H9 (cell line): ENCODE data around the gene P4HB. TPM values are rescaled to one million over a fixed set of nuclear protein-coding genes. Genes with fewer than 3 reads are reported as not detected.

Experiments used
- DNase-seq: peaks from one replicate; pipeline ENCODE4 v3.0.0-alpha.2; 2017
- H2AFZ ChIP-seq: one replicate; pipeline ENCODE4 v1.6.1; 2013; ENCODE audit warnings: mild to moderate bottlenecking, low read length, control low read depth, moderate library complexity
- H2AK5ac ChIP-seq: 2 replicates; pipeline ENCODE4 v1.6.1; 2013; ENCODE audit warnings: low read length, control low read depth, mixed read lengths; ENCODE audit not compliant: insufficient read length
- H2BK120ac ChIP-seq: one replicate; pipeline ENCODE4 v1.6.1; 2013; ENCODE audit warnings: low read depth, mild to moderate bottlenecking, low read length, control low read depth, inconsistent platforms; ENCODE audit not compliant: poor library complexity, severe bottlenecking
- H2BK12ac ChIP-seq: 2 replicates; pipeline ENCODE4 v1.6.1; 2013; ENCODE audit warnings: low read length, control low read depth, mixed read lengths, low read depth; ENCODE audit not compliant: insufficient read length
- H2BK15ac ChIP-seq: 2 replicates; pipeline ENCODE4 v1.6.1; 2013; ENCODE audit warnings: low read depth, low read length, control low read depth
- H2BK20ac ChIP-seq: one replicate; pipeline ENCODE4 v1.6.1; 2013; ENCODE audit warnings: low read depth, mild to moderate bottlenecking, low read length, control low read depth, inconsistent platforms; ENCODE audit not compliant: poor library complexity, severe bottlenecking
- H2BK5ac ChIP-seq: 2 replicates; pipeline ENCODE4 v1.6.1; 2013; ENCODE audit warnings: low read length, control low read depth, mixed read lengths; ENCODE audit not compliant: insufficient read length
- H3K14ac ChIP-seq: 2 replicates; pipeline ENCODE4 v1.6.1; 2013; ENCODE audit warnings: low read length, control low read depth; ENCODE audit not compliant: insufficient read depth
- H3K18ac ChIP-seq: 2 replicates; pipeline ENCODE4 v1.6.1; 2013; ENCODE audit warnings: low read depth, mild to moderate bottlenecking, mixed read lengths, low read length, control low read depth; ENCODE audit not compliant: insufficient read length
- H3K23ac ChIP-seq: 2 replicates; pipeline ENCODE4 v1.6.1; 2013; ENCODE audit warnings: low read length, control low read depth, mixed read lengths, low read depth; ENCODE audit not compliant: insufficient read length
- H3K23me2 ChIP-seq: 2 replicates; pipeline ENCODE4 v1.6.1; 2013; ENCODE audit warnings: low read depth, mild to moderate bottlenecking, mixed read lengths, low read length, control low read depth; ENCODE audit not compliant: insufficient read length, poor library complexity, severe bottlenecking
- H3K27ac ChIP-seq: 2 replicates; pipeline ENCODE4 v1.5.1; 2013; ENCODE audit warnings: low read length, control low read depth, mixed read lengths, low read depth; ENCODE audit not compliant: insufficient read length
- H3K27me3 ChIP-seq: 2 replicates; pipeline ENCODE4 v1.6.1; 2013; ENCODE audit warnings: low read length, control low read depth, inconsistent platforms; ENCODE audit not compliant: insufficient read depth
- H3K4ac ChIP-seq: 2 replicates; pipeline ENCODE4 v1.6.1; 2013; ENCODE audit warnings: low read depth, mild to moderate bottlenecking, control low read depth, inconsistent platforms, low read length, moderate library complexity
- H3K4me1 ChIP-seq: 2 replicates; pipeline ENCODE4 v1.6.1; 2013; ENCODE audit warnings: low read length, control low read depth, inconsistent platforms; ENCODE audit not compliant: insufficient read depth
- H3K4me2 ChIP-seq: 2 replicates; pipeline ENCODE4 v1.6.1; 2013; ENCODE audit warnings: low read length, control low read depth, mixed read lengths; ENCODE audit not compliant: insufficient read length, insufficient read depth
- H3K56ac ChIP-seq: 2 replicates; pipeline ENCODE4 v1.6.1; 2013; ENCODE audit warnings: low read depth, mild to moderate bottlenecking, mixed read lengths, low read length, control low read depth; ENCODE audit not compliant: insufficient read length
- H3K79me1 ChIP-seq: 2 replicates; pipeline ENCODE4 v1.6.1; 2013; ENCODE audit warnings: low read depth, mild to moderate bottlenecking, moderate library complexity, low read length, control low read depth, inconsistent platforms; ENCODE audit not compliant: insufficient read depth, poor library complexity, severe bottlenecking
- H3K79me2 ChIP-seq: 2 replicates; pipeline ENCODE4 v1.6.1; 2013; ENCODE audit warnings: low read length, control low read depth, inconsistent platforms; ENCODE audit not compliant: insufficient read depth
- H3K9ac ChIP-seq: 2 replicates; pipeline ENCODE4 v1.6.1; 2013; ENCODE audit warnings: low read length, control low read depth, mixed read lengths; ENCODE audit not compliant: insufficient read length; ENCODE audit errors: extremely low read depth
- H3K9me3 ChIP-seq: one replicate; pipeline ENCODE4 v1.6.1; 2013; ENCODE audit warnings: low read depth, low read length, inconsistent platforms; ENCODE audit not compliant: control insufficient read depth
- H3T11ph ChIP-seq: one replicate; pipeline ENCODE4 v1.6.1; 2013; ENCODE audit warnings: mild to moderate bottlenecking, low read length, control low read depth, inconsistent platforms
- H4K20me1 ChIP-seq: one replicate; pipeline ENCODE4 v1.6.1; 2013; ENCODE audit not compliant: control insufficient read depth, insufficient read length, insufficient read depth
- H4K5ac ChIP-seq: 2 replicates; pipeline ENCODE4 v1.6.1; 2013; ENCODE audit warnings: low read depth, mild to moderate bottlenecking, mixed read lengths, low read length, control low read depth; ENCODE audit not compliant: insufficient read length
- H4K8ac ChIP-seq: replicated peaks from 2 replicates; pipeline ENCODE4 v1.6.1; 2013; ENCODE audit warnings: low read length, control low read depth, mixed read lengths, low read depth; ENCODE audit not compliant: insufficient read length
- H4K91ac ChIP-seq: 2 replicates; pipeline ENCODE4 v1.6.1; 2013; ENCODE audit warnings: low read depth, mild to moderate bottlenecking, moderate library complexity, mixed read lengths, low read length, control low read depth; ENCODE audit not compliant: insufficient read length
- H3K27ac Mint-ChIP-seq, 3 experiments: 2 replicates in 2 of 3; 3 replicates in 1 of 3; pipeline ENCODE4 v1.8.0; 2020 to 2021; ENCODE audit warnings: mixed read lengths in 3 of 3, mild to moderate bottlenecking in 1 of 3, moderate library complexity in 1 of 3
- H3K27me3 Mint-ChIP-seq: 2 replicates; pipeline ENCODE4 v1.8.0; 2021; ENCODE audit warnings: low read depth, mild to moderate bottlenecking, moderate library complexity, mixed read lengths
- H3K36me3 Mint-ChIP-seq, 3 experiments: 2 replicates in 2 of 3; 3 replicates in 1 of 3; pipeline ENCODE4 v1.8.0; 2020 to 2021; ENCODE audit warnings: low read depth in 3 of 3, mixed read lengths in 3 of 3; ENCODE audit not compliant: insufficient read depth in 1 of 3
- H3K4me1 Mint-ChIP-seq, 2 experiments: 2 replicates each; pipeline ENCODE4 v1.8.0; 2020; ENCODE audit warnings: mixed read lengths in 2 of 2
- H3K4me3 Mint-ChIP-seq, 2 experiments: 2 replicates in 1 of 2; 3 replicates in 1 of 2; pipeline ENCODE4 v1.8.0; 2020 to 2021; ENCODE audit warnings: mild to moderate bottlenecking in 2 of 2, mixed read lengths in 2 of 2, moderate library complexity in 1 of 2
- H3K9me3 Mint-ChIP-seq, 2 experiments: 2 replicates in 1 of 2; 3 replicates in 1 of 2; pipeline ENCODE4 v1.8.0; 2020; ENCODE audit warnings: mild to moderate bottlenecking in 2 of 2, mixed read lengths in 2 of 2, moderate library complexity in 1 of 2
- WGBS: extraction: QIAGEN DNeasy Blood & Tissue Kit; methylation state at CpG from one replicate; pipeline ENCODE4 v1.1.7; 2013; ENCODE audit warnings: missing lambda C conversion rate, low lambda C conversion rate, mixed read lengths; ENCODE audit not compliant: insufficient read length; ENCODE audit errors: extremely low coverage; 5-methylcytosine and 5-hydroxymethylcytosine counted together
- total RNA-seq: library from RNA; stranded (reverse); gene quantifications from 2 replicates; pipeline ENCODE4 v1.2.1, GENCODE V29; 2021
- TF ChIP-seq, protein P1 (sequence below): fragments of 200-600 bp; sonication (generic); conservative IDR thresholded peaks from 3 replicates; pipeline ENCODE4 v1.8.0; 2021; ENCODE audit warnings: antibody characterized with exemption, mild to moderate bottlenecking

Gene P4HB
- total RNA-seq, 1 experiment from 2014 or later = 366 TPM

DNA sequence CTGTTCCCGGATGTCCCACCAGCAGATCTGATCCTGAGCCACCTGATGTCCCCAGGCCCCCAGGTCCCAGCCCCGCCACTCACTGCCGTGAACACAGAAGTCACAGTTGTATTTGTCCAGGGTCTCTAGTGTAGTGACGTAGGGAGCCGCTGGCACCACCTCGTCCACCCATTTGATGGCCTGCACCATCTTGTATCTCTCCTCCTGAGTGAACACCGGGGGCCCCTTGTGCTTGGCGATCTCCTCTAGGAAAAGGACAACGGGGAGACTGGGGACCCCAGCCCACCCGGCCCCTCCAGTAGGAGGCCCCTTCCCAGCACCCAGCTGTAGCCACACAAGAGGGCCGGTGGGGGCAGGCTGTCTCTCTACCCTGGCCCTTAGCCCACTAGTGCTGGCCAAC lies 48.5 kb upstream of the P4HB start:
- Histone ChIP-seq H3K79me2 (no peaks in the 10 kb centered on the region), H3T11ph (no peak overlapping the region), H3K79me1 (no peaks in the 10 kb centered on the region), H4K5ac (no peak overlapping the region), H3K27ac (no peak overlapping the region), H3K4me1 (no peaks in the 10 kb centered on the region), H3K27me3 (no peaks in the 10 kb centered on the region), H3K14ac (no peak overlapping the region), H3K23me2 (peaks cover 6% of the 10 kb centered on the region), H2AFZ (no peak overlapping the region), H2BK5ac (no peak overlapping the region), H3K9ac (no peak overlapping the region), H3K4me2 (no peak overlapping the region), H3K18ac (no peak overlapping the region), H3K23ac (no peak overlapping the region), H2AK5ac (no peak overlapping the region), H4K20me1 (no peaks in the 10 kb centered on the region), H2BK15ac (no peak overlapping the region), H3K4ac (no peak overlapping the region), H4K8ac (no peak overlapping the region), H2BK120ac (no peak overlapping the region), H2BK12ac (no peak overlapping the region), H3K9me3 (no peaks in the 10 kb centered on the region), H4K91ac (no peak overlapping the region), H2BK20ac (no peak overlapping the region), H3K56ac (no peak overlapping the region)
- Mint-ChIP-seq H3K9me3 (no peaks in the 10 kb centered on the region), H3K4me1 (peaks cover 0 to 2% of the 10 kb centered on the region in 2 experiments; a peak in 2 of 4 replicates), H3K27ac (no peak overlapping the region), H3K36me3 (peaks cover 9 to 23% (median 14%) of the 10 kb centered on the region in 3 experiments; a peak in 6 of 7 replicates), H3K27me3 (no peaks in the 10 kb centered on the region; the same call in 1 of the 2 replicates), H3K4me3 (peak overlapping the region in 1 of 2 experiments; percentile 35; a peak in 2 of 5 replicates)
- TF ChIP-seq, protein P1, sequence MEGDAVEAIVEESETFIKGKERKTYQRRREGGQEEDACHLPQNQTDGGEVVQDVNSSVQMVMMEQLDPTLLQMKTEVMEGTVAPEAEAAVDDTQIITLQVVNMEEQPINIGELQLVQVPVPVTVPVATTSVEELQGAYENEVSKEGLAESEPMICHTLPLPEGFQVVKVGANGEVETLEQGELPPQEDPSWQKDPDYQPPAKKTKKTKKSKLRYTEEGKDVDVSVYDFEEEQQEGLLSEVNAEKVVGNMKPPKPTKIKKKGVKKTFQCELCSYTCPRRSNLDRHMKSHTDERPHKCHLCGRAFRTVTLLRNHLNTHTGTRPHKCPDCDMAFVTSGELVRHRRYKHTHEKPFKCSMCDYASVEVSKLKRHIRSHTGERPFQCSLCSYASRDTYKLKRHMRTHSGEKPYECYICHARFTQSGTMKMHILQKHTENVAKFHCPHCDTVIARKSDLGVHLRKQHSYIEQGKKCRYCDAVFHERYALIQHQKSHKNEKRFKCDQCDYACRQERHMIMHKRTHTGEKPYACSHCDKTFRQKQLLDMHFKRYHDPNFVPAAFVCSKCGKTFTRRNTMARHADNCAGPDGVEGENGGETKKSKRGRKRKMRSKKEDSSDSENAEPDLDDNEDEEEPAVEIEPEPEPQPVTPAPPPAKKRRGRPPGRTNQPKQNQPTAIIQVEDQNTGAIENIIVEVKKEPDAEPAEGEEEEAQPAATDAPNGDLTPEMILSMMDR = no peak
- WGBS = no CpG with 5 or more reads among the region's 11 CpGs
- DNase-seq = no peak
